Liver (tissue), 9 donors: ENCODE results near the gene SMPDL3A. TPM values are rescaled to one million over a fixed set of nuclear protein-coding genes. Genes with fewer than 3 reads are reported as not detected.

Source experiments
- DNase-seq: peaks from one replicate; pipeline ENCODE4 v3.0.0-alpha.2; 2017; ENCODE audit warnings: low spot score
- H3K27ac ChIP-seq, 2 donors: one replicate each; pipeline ENCODE4 v1.7.0; 2013; ENCODE audit warnings: inconsistent platforms in 2 of 2, low read length in 2 of 2, control low read depth in 1 of 2, low read depth in 1 of 2, mild to moderate bottlenecking in 1 of 2
- H3K27me3 ChIP-seq, 4 donors: one replicate each; pipeline versions ENCODE4 v1.6.1 to v1.7.0; 2013; ENCODE audit warnings: low read length in 3 of 4, inconsistent platforms in 1 of 4, mild to moderate bottlenecking in 1 of 4, moderate library complexity in 1 of 4; ENCODE audit not compliant: control insufficient read depth in 4 of 4, insufficient read depth in 4 of 4
- H3K36me3 ChIP-seq, 4 donors: one replicate each; pipeline versions ENCODE4 v1.6.1 to v1.7.0; 2013; ENCODE audit warnings: low read length in 3 of 4, mild to moderate bottlenecking in 3 of 4, low read depth in 1 of 4, moderate library complexity in 1 of 4; ENCODE audit not compliant: control insufficient read depth in 4 of 4, insufficient read depth in 3 of 4
- H3K4me1 ChIP-seq, 4 donors: one replicate each; pipeline versions ENCODE4 v1.6.1 to v1.7.0; 2013; ENCODE audit warnings: low read length in 3 of 4, mild to moderate bottlenecking in 3 of 4, moderate library complexity in 1 of 4; ENCODE audit not compliant: control insufficient read depth in 4 of 4, insufficient read depth in 4 of 4
- H3K4me3 ChIP-seq, 3 donors: one replicate each; pipeline versions ENCODE4 v1.6.1 to v1.7.0; 2013; ENCODE audit warnings: low read length in 3 of 3, control low read depth in 1 of 3, low read depth in 1 of 3, mild to moderate bottlenecking in 1 of 3
- H3K9ac ChIP-seq, 2 donors: one replicate each; pipeline ENCODE4 v1.7.0; 2013; ENCODE audit warnings: low read length in 2 of 2, mild to moderate bottlenecking in 2 of 2, moderate library complexity in 2 of 2, control low read depth in 1 of 2, low read depth in 1 of 2
- H3K9me3 ChIP-seq, 4 donors: one replicate each; pipeline versions ENCODE4 v1.6.1 to v1.7.0; 2013; ENCODE audit warnings: low read length in 3 of 4; ENCODE audit not compliant: control insufficient read depth in 4 of 4
- ATF3 ChIP-seq: IDR thresholded peaks from 2 replicates; pipeline ENCODE4 v1.6.1; 2016; ENCODE audit warnings: antibody characterized with exemption
- EGR1 ChIP-seq, 2 donors: IDR thresholded peaks; 2 replicates each; pipeline ENCODE4 v1.6.1; 2016 to 2018; ENCODE audit warnings: antibody characterized with exemption in 2 of 2, low read depth in 2 of 2
- FOXA1 ChIP-seq: IDR thresholded peaks from 2 replicates; pipeline ENCODE4 v1.6.1; 2016; ENCODE audit warnings: antibody characterized with exemption
- FOXA2 ChIP-seq: IDR thresholded peaks from 2 replicates; pipeline ENCODE4 v1.6.1; 2016; ENCODE audit warnings: antibody characterized with exemption
- GABPA ChIP-seq, 2 donors: IDR thresholded peaks in 1 of 2; conservative IDR thresholded peaks in 1 of 2; 2 replicates each; pipeline ENCODE4 v1.6.1; 2016; ENCODE audit warnings: antibody characterized with exemption in 2 of 2, mild to moderate bottlenecking in 1 of 2, moderate library complexity in 1 of 2
- HNF4A ChIP-seq, 2 donors: conservative IDR thresholded peaks; 2 replicates each; pipeline ENCODE4 v1.6.1; 2016; ENCODE audit warnings: antibody characterized with exemption in 2 of 2, mild to moderate bottlenecking in 2 of 2
- HNF4G ChIP-seq: IDR thresholded peaks from 2 replicates; pipeline ENCODE4 v1.6.1; 2016; ENCODE audit warnings: antibody characterized with exemption
- JUND ChIP-seq, 2 donors: IDR thresholded peaks; 2 replicates each; pipeline ENCODE4 v1.6.1; 2016; ENCODE audit warnings: antibody characterized with exemption in 2 of 2
- NR2F2 ChIP-seq: IDR thresholded peaks from 2 replicates; pipeline ENCODE4 v1.6.1; 2016; ENCODE audit warnings: antibody characterized with exemption
- RAD21 ChIP-seq, 2 donors: IDR thresholded peaks; 2 replicates each; pipeline ENCODE4 v1.6.1; 2016; ENCODE audit warnings: antibody characterized with exemption in 2 of 2, mild to moderate bottlenecking in 2 of 2
- REST ChIP-seq: IDR thresholded peaks from 2 replicates; pipeline ENCODE4 v1.6.1; 2016; ENCODE audit warnings: antibody characterized with exemption, mild to moderate bottlenecking
- RXRA ChIP-seq, 2 donors: IDR thresholded peaks; 2 replicates each; pipeline ENCODE4 v1.6.1; 2017 to 2018; ENCODE audit warnings: antibody characterized with exemption in 2 of 2, mild to moderate bottlenecking in 1 of 2
- SP1 ChIP-seq: IDR thresholded peaks from 2 replicates; pipeline ENCODE4 v1.6.1; 2018; ENCODE audit warnings: antibody characterized with exemption, mild to moderate bottlenecking
- TAF1 ChIP-seq: conservative IDR thresholded peaks from 2 replicates; pipeline ENCODE4 v1.6.1; 2016; ENCODE audit warnings: antibody characterized with exemption, mild to moderate bottlenecking
- YY1 ChIP-seq: IDR thresholded peaks from 2 replicates; pipeline ENCODE4 v1.6.1; 2016; ENCODE audit warnings: antibody characterized with exemption, mild to moderate bottlenecking
- WGBS: extraction: QIAGEN DNeasy Blood & Tissue Kit; methylation state at CpG from one replicate; pipeline ENCODE4 v1.1.7; 2013; 5-methylcytosine and 5-hydroxymethylcytosine counted together
- polyA plus RNA-seq, 2 donors: library from polyadenylated mRNA; stranded (reverse) in 1 of 2; unstranded in 1 of 2; fragments of 200-250 nt in 1 of 2; fragments of >200 nt in 1 of 2; fragmentation: Nextera tagmentation in 1 of 2; extraction: Ambion mirVana in 1 of 2; gene quantifications; one replicate each; pipeline versions ENCODE4 v1.2.1 to v1.2.3, GENCODE V29; 2013 to 2015
- total RNA-seq, 2 donors: library from RNA; depleted of rRNA; stranded (reverse); fragments of >200 nt; gene quantifications; one replicate each; pipeline ENCODE4 v1.2.3, GENCODE V29; 2014
- TF ChIP-seq, protein P1 (sequence below): IDR thresholded peaks from 2 replicates; pipeline ENCODE4 v1.6.1; 2016; ENCODE audit warnings: antibody characterized with exemption
- TF ChIP-seq, protein P2 (sequence below): IDR thresholded peaks from 2 replicates; pipeline ENCODE4 v1.6.1; 2016; ENCODE audit warnings: antibody characterized with exemption
- TF ChIP-seq, protein P3 (sequence below): fragments of 150-350 bp; IDR thresholded peaks from 2 replicates; pipeline ENCODE4 v1.5.1; 2017; ENCODE audit warnings: improper control_type of control experiment, low read depth, low read length; ENCODE audit not compliant: missing input control
- donor health status: healthy.
- donor health status: healthy.
- donor health status: healthy.
- donor health status: healthy.
- donor health status: healthy.

SMPDL3A gene
- total and polyA plus RNA-seq, 4 donors, result 17.3 to 61.4 (median 32.3) TPM

- TF ChIP-seq, protein P1, sequence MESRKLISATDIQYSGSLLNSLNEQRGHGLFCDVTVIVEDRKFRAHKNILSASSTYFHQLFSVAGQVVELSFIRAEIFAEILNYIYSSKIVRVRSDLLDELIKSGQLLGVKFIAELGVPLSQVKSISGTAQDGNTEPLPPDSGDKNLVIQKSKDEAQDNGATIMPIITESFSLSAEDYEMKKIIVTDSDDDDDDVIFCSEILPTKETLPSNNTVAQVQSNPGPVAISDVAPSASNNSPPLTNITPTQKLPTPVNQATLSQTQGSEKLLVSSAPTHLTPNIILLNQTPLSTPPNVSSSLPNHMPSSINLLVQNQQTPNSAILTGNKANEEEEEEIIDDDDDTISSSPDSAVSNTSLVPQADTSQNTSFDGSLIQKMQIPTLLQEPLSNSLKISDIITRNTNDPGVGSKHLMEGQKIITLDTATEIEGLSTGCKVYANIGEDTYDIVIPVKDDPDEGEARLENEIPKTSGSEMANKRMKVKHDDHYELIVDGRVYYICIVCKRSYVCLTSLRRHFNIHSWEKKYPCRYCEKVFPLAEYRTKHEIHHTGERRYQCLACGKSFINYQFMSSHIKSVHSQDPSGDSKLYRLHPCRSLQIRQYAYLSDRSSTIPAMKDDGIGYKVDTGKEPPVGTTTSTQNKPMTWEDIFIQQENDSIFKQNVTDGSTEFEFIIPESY, result no peak
- TF ChIP-seq HNF4G, result no peak
These were observed 57.0 kb downstream of the SMPDL3A start (continued) for GRCh38 chr6:122845916-122846612.

GRCh38 chr6:122853259-122853995, 64.4 kb downstream of the SMPDL3A start:
- no peak overlapping the region for H3K4me3 ChIP-seq
- no peak overlapping the region for H3K9ac ChIP-seq
- H3K27me3 ChIP-seq, result no peaks in the 10 kb centered on the region
- H3K4me1 ChIP-seq, result no peaks in the 10 kb centered on the region
- WGBS, result 65% methylated on average over 6 of the region's 6 CpGs
- no peak overlapping the region for H3K27ac ChIP-seq
- H3K36me3 ChIP-seq, result peaks cover 0 to 2% (median 0%) of the 10 kb centered on the region in 4 donors
- no peak for DNase-seq
- H3K9me3 ChIP-seq, result no peaks in the 10 kb centered on the region
- TF ChIP-seq ATF3, result no peak
- no peak for TF ChIP-seq TAF1
- TF ChIP-seq FOXA2, result no peak
- TF ChIP-seq, protein P1, result no peak
- TF ChIP-seq, protein P2, sequence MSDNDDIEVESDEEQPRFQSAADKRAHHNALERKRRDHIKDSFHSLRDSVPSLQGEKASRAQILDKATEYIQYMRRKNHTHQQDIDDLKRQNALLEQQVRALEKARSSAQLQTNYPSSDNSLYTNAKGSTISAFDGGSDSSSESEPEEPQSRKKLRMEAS, result no peak
- no peak for TF ChIP-seq RAD21 (IDR thresholded peaks at IDR 0.05)
- TF ChIP-seq NR2F2, result no peak
- no peak for TF ChIP-seq GABPA (IDR thresholded peaks at IDR 0.05 in 1 of 2, conservative IDR thresholded peaks at IDR 0.05 in 1 of 2)
- no peak for TF ChIP-seq FOXA1
- TF ChIP-seq SP1, result no peak
- no peak for TF ChIP-seq EGR1 (IDR thresholded peaks at IDR 0.05; ENCODE audit: low read depth in 2 of 2)
- TF ChIP-seq, protein P3, sequence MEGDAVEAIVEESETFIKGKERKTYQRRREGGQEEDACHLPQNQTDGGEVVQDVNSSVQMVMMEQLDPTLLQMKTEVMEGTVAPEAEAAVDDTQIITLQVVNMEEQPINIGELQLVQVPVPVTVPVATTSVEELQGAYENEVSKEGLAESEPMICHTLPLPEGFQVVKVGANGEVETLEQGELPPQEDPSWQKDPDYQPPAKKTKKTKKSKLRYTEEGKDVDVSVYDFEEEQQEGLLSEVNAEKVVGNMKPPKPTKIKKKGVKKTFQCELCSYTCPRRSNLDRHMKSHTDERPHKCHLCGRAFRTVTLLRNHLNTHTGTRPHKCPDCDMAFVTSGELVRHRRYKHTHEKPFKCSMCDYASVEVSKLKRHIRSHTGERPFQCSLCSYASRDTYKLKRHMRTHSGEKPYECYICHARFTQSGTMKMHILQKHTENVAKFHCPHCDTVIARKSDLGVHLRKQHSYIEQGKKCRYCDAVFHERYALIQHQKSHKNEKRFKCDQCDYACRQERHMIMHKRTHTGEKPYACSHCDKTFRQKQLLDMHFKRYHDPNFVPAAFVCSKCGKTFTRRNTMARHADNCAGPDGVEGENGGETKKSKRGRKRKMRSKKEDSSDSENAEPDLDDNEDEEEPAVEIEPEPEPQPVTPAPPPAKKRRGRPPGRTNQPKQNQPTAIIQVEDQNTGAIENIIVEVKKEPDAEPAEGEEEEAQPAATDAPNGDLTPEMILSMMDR, result no peak
- no peak for TF ChIP-seq RXRA (IDR thresholded peaks at IDR 0.05)
- no peak for TF ChIP-seq HNF4A (conservative IDR thresholded peaks at IDR 0.05)
- no peak for TF ChIP-seq REST
- no peak for TF ChIP-seq HNF4G
- no peak for TF ChIP-seq JUND (IDR thresholded peaks at IDR 0.05)
- TF ChIP-seq YY1, result no peak
